Trophoblast cell (in vitro differentiated cells and primary cell): ENCODE data around the gene RPS27L.
A peak's percentile ranks its signal among the peaks of the same experiment; 100 is the strongest.

Experiments used
- DNase-seq, 2 donors: peaks; one replicate each; pipeline ENCODE4 v3.0.0-alpha.2; 2016
- H2AFZ ChIP-seq: 2 replicates; pipeline ENCODE4 v1.6.1; 2013; ENCODE audit warnings: low read length, moderate library complexity, mild to moderate bottlenecking; ENCODE audit not compliant: insufficient read depth, poor library complexity
- H2AK5ac ChIP-seq: 2 replicates; pipeline ENCODE4 v1.6.1; 2013; ENCODE audit warnings: mild to moderate bottlenecking, low read length
- H2BK120ac ChIP-seq: 2 replicates; pipeline ENCODE4 v1.6.1; 2013; ENCODE audit warnings: low read length, mild to moderate bottlenecking, moderate library complexity; ENCODE audit not compliant: insufficient read depth, poor library complexity
- H2BK12ac ChIP-seq: 2 replicates; pipeline ENCODE4 v1.6.1; 2013; ENCODE audit warnings: mild to moderate bottlenecking, low read length, moderate library complexity
- H2BK5ac ChIP-seq: 2 replicates; pipeline ENCODE4 v1.6.1; 2013; ENCODE audit warnings: low read length, low read depth, moderate library complexity, mild to moderate bottlenecking; ENCODE audit not compliant: poor library complexity
- H3K14ac ChIP-seq: 2 replicates; pipeline ENCODE4 v1.6.1; 2013; ENCODE audit warnings: mild to moderate bottlenecking, low read length
- H3K18ac ChIP-seq: 2 replicates; pipeline ENCODE4 v1.6.1; 2013; ENCODE audit warnings: mild to moderate bottlenecking, low read length
- H3K23ac ChIP-seq: 2 replicates; pipeline ENCODE4 v1.6.1; 2013; ENCODE audit warnings: low read length
- H3K27ac ChIP-seq: 2 replicates; pipeline ENCODE4 v1.5.1; 2013; ENCODE audit warnings: low read depth, mild to moderate bottlenecking, inconsistent platforms, low read length, moderate library complexity
- H3K27me3 ChIP-seq: 2 replicates; pipeline ENCODE4 v1.6.1; 2013; ENCODE audit warnings: inconsistent platforms, mild to moderate bottlenecking, low read length, moderate library complexity; ENCODE audit not compliant: insufficient read depth
- H3K36me3 ChIP-seq, 2 experiments: 1 replicate in 1 of 2; 2 replicates in 1 of 2; pipeline ENCODE4 v1.6.1; 2013; ENCODE audit warnings: low read length in 2 of 2, mild to moderate bottlenecking in 2 of 2, moderate library complexity in 1 of 2; ENCODE audit not compliant: insufficient read depth in 2 of 2, control insufficient read depth in 1 of 2
- H3K4ac ChIP-seq: 2 replicates; pipeline ENCODE4 v1.6.1; 2013; ENCODE audit warnings: low read depth, mild to moderate bottlenecking, low read length, moderate library complexity
- H3K4me1 ChIP-seq, 2 experiments: 1 replicate in 1 of 2; 2 replicates in 1 of 2; pipeline ENCODE4 v1.6.1; 2013; ENCODE audit warnings: low read length in 2 of 2, mild to moderate bottlenecking in 2 of 2, moderate library complexity in 1 of 2; ENCODE audit not compliant: insufficient read depth in 2 of 2, control insufficient read depth in 1 of 2
- H3K4me2 ChIP-seq: 2 replicates; pipeline ENCODE4 v1.6.1; 2013; ENCODE audit warnings: inconsistent platforms, mild to moderate bottlenecking, low read length, moderate library complexity
- H3K4me3 ChIP-seq: 2 replicates; pipeline ENCODE4 v1.5.1; 2013; ENCODE audit warnings: mild to moderate bottlenecking, low read depth, low read length, inconsistent platforms
- H3K79me1 ChIP-seq: one replicate; pipeline ENCODE4 v1.6.1; 2013; ENCODE audit warnings: low read length
- H3K79me2 ChIP-seq: 2 replicates; pipeline ENCODE4 v1.6.1; 2013; ENCODE audit warnings: low read length, mild to moderate bottlenecking; ENCODE audit not compliant: control insufficient read depth, insufficient read depth, poor library complexity
- H3K9ac ChIP-seq: 2 replicates; pipeline ENCODE4 v1.6.1; 2013; ENCODE audit warnings: mild to moderate bottlenecking, low read length
- H3K9me3 ChIP-seq: 2 replicates; pipeline ENCODE4 v1.6.1; 2013; ENCODE audit warnings: low read depth, mild to moderate bottlenecking, control low read depth, inconsistent platforms, low read length; ENCODE audit not compliant: insufficient read depth
- H4K12ac ChIP-seq: 2 replicates; pipeline ENCODE4 v1.6.1; 2013; ENCODE audit warnings: low read depth, mild to moderate bottlenecking, low read length, moderate library complexity
- H4K8ac ChIP-seq: 2 replicates; pipeline ENCODE4 v1.6.1; 2013; ENCODE audit warnings: low read depth, mild to moderate bottlenecking, low read length, moderate library complexity
- H4K91ac ChIP-seq: one replicate; pipeline ENCODE4 v1.6.1; 2013; ENCODE audit warnings: low read depth, mild to moderate bottlenecking, low read length, moderate library complexity
- WGBS: extraction: QIAGEN DNeasy Blood & Tissue Kit; methylation state at CpG from one replicate; pipeline ENCODE4 v1.1.7; 2013; ENCODE audit warnings: missing lambda C conversion rate; ENCODE audit not compliant: insufficient read length, insufficient coverage; ENCODE audit errors: extremely low coverage; 5-methylcytosine and 5-hydroxymethylcytosine counted together

Gene RPS27L

GRCh38 chr15:63200464-63201249 lies 43.4 kb upstream of the RPS27L start:
- Histone ChIP-seq H2BK120ac (no peak overlapping the region), H3K18ac (no peak overlapping the region), H3K14ac (no peak overlapping the region), H3K9ac (no peak overlapping the region), H3K79me1 (no peaks in the 10 kb centered on the region), H3K79me2 (no peaks in the 10 kb centered on the region), H3K4me1 (no peaks in the 10 kb centered on the region), H4K8ac (no peak overlapping the region), H3K4me2 (no peak overlapping the region), H2BK5ac (no peak overlapping the region), H4K91ac (no peak overlapping the region), H2AK5ac (no peak overlapping the region), H3K27me3 (no peaks in the 10 kb centered on the region), H3K23ac (no peak overlapping the region), H3K4me3 (no peak overlapping the region), H3K4ac (no peak overlapping the region), H3K27ac (no peak overlapping the region), H3K9me3 (no peaks in the 10 kb centered on the region), H3K36me3 (no peaks in the 10 kb centered on the region), H4K12ac (no peak overlapping the region), H2AFZ (no peak overlapping the region), H2BK12ac (no peak overlapping the region)
- no peak for DNase-seq
- WGBS: no CpG with 5 or more reads among the region's 5 CpGs

GRCh38 chr15:63198371-63199250 lies 41.3 kb upstream of the RPS27L start:
- H2BK5ac ChIP-seq: no peak overlapping the region
- WGBS: 100% methylated on average over 1 of the region's 8 CpGs
- no peak overlapping the region for H3K4ac ChIP-seq
- H3K79me2 ChIP-seq: no peaks in the 10 kb centered on the region
- H4K8ac ChIP-seq: no peak overlapping the region
- no peaks in the 10 kb centered on the region for H3K36me3 ChIP-seq
- DNase-seq: no peak
- no peak overlapping the region for H4K12ac ChIP-seq
- H2AK5ac ChIP-seq: no peak overlapping the region
- no peaks in the 10 kb centered on the region for H3K27me3 ChIP-seq
- no peak overlapping the region for H3K27ac ChIP-seq
- no peak overlapping the region for H3K14ac ChIP-seq
- H2BK120ac ChIP-seq: no peak overlapping the region
- H3K79me1 ChIP-seq: no peaks in the 10 kb centered on the region
- H3K9me3 ChIP-seq: no peaks in the 10 kb centered on the region
- H3K4me3 ChIP-seq: no peak overlapping the region
- no peak overlapping the region for H2AFZ ChIP-seq
- H4K91ac ChIP-seq: no peak overlapping the region
- H3K9ac ChIP-seq: peak overlapping the region; percentile 49
- H3K4me2 ChIP-seq: no peak overlapping the region
- no peaks in the 10 kb centered on the region for H3K4me1 ChIP-seq
- no peak overlapping the region for H2BK12ac ChIP-seq
- no peak overlapping the region for H3K23ac ChIP-seq
- H3K18ac ChIP-seq: no peak overlapping the region

DNA sequence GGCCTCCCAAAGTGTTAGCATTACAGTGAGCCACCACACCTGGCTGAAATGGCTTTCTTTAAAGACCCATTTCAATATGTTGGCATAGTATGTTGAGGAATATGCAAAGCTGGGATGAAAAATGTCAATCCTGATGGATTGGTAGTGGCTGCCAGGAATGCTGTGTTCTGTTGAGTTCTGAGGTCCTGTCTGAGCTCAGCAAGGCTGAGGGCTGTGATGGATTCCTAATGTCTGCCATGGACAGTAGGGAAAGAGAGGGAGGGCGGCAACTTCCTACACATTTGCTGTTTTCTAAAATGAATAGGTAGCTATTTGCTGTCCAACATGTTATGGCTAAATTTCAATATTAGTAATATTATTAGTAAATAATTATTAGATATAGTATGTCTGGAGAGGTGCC lies 40.3 kb upstream of the RPS27L start:
- Histone ChIP-seq H3K4ac (no peak overlapping the region), H2AFZ (no peak overlapping the region), H3K9me3 (no peaks in the 10 kb centered on the region), H3K79me2 (no peaks in the 10 kb centered on the region), H3K23ac (no peak overlapping the region), H3K27me3 (no peaks in the 10 kb centered on the region), H3K4me2 (no peak overlapping the region), H3K79me1 (no peaks in the 10 kb centered on the region), H3K18ac (no peak overlapping the region), H2AK5ac (no peak overlapping the region), H3K36me3 (no peaks in the 10 kb centered on the region), H2BK120ac (no peak overlapping the region), H4K8ac (no peak overlapping the region), H4K91ac (no peak overlapping the region), H3K27ac (no peak overlapping the region), H3K4me1 (no peaks in the 10 kb centered on the region), H4K12ac (no peak overlapping the region), H3K4me3 (no peak overlapping the region), H2BK12ac (no peak overlapping the region), H2BK5ac (no peak overlapping the region), H3K9ac (no peak overlapping the region), H3K14ac (no peak overlapping the region)
- WGBS: no CpG with 5 or more reads among the region's 1 CpG
- no peak for DNase-seq

DNA sequence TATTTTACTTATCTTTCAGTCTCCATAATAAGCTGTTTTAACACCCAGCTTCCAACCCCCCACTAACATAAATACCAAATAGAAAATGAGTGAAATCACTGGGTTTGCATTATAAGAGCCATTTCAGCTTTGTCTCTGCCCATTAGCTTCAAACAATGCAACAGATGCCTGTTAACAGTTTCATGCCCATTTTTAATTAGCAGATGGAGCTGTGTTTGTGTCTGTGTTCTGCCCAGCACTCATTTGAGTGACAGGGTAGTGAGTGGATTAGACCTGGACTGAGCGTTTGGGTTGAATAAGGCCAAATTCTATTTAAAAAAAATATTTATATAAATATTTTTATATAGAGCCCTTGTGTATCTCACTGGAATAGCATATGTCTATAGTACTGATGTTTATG lies 39.6 kb upstream of the RPS27L start:
- H2BK12ac ChIP-seq: no peak overlapping the region
- no peaks in the 10 kb centered on the region for H3K9me3 ChIP-seq
- no peaks in the 10 kb centered on the region for H3K79me2 ChIP-seq
- no peaks in the 10 kb centered on the region for H3K79me1 ChIP-seq
- no peak overlapping the region for H2BK5ac ChIP-seq
- no peak overlapping the region for H2AFZ ChIP-seq
- no peaks in the 10 kb centered on the region for H3K36me3 ChIP-seq
- H3K4me2 ChIP-seq: no peak overlapping the region
- H4K12ac ChIP-seq: no peak overlapping the region
- H3K4me3 ChIP-seq: no peak overlapping the region
- no peak overlapping the region for H2BK120ac ChIP-seq
- WGBS: no CpG with 5 or more reads among the region's 1 CpG
- peaks cover 0 to 2% of the 10 kb centered on the region in 2 experiments for H3K4me1 ChIP-seq
- no peak overlapping the region for H3K9ac ChIP-seq
- H3K23ac ChIP-seq: no peak overlapping the region
- H4K91ac ChIP-seq: no peak overlapping the region
- DNase-seq: no peak
- H3K18ac ChIP-seq: no peak overlapping the region
- no peak overlapping the region for H3K27ac ChIP-seq
- H3K4ac ChIP-seq: no peak overlapping the region
- no peaks in the 10 kb centered on the region for H3K27me3 ChIP-seq
- H2AK5ac ChIP-seq: no peak overlapping the region
- no peak overlapping the region for H3K14ac ChIP-seq
- H4K8ac ChIP-seq: no peak overlapping the region
